ENCODE results near the gene GTF3C5. TPM values are rescaled to one million over a fixed set of nuclear protein-coding genes. Genes with fewer than 3 reads are reported as not detected.

Gene GTF3C5
- total RNA-seq, 2 experiments from 2014 or later = 91.6 to 97.0 TPM

GRCh38 chr9:133057006-133057405 is 26.2 kb downstream of the GTF3C5 start:
- H3K9me2 ChIP-seq (ENCODE audit: insufficient read depth, low read length) = no peaks in the 10 kb centered on the region
- no peak overlapping the region for H3K4me3 ChIP-seq (ENCODE audit: low read depth, low read length, poor library complexity, severe bottlenecking)
- no peaks in the 10 kb centered on the region for H4K20me1 ChIP-seq (ENCODE audit: insufficient read depth, low read length)
- H3K4me2 ChIP-seq (ENCODE audit: low read length) = no peak overlapping the region
- no peaks in the 10 kb centered on the region for H3K79me2 ChIP-seq (ENCODE audit: insufficient read depth, low read depth, low read length)
- no peak overlapping the region for H3K27ac ChIP-seq (ENCODE audit: low read depth, low read length, poor library complexity, severe bottlenecking)
- no peaks in the 10 kb centered on the region for H3K9me3 ChIP-seq (ENCODE audit: low read length)
- ChIA-PET POLR2A (no interaction called here), CTCF (ENCODE audit: unreplicated experiment) (no interaction called here)
- H2AFZ ChIP-seq (ENCODE audit: low read length) = no peak overlapping the region
- no peak for TF ChIP-seq EZH2phosphoT487 (IDR thresholded peaks at IDR 0.05; ENCODE audit: borderline replicate concordance, low read depth, low read length)
- BruUV-seq (replicated peaks) = no TSS peak
- intact Hi-C loops (cut with micrococcal nuclease; ENCODE audit: unreplicated experiment) = no loop called here
- DNase-seq (ENCODE audit: low spot score) = no peak
- H3K36me3 ChIP-seq (ENCODE audit: insufficient read depth, low read length) = peaks cover 57% of the 10 kb centered on the region
- H3K4me1 ChIP-seq (ENCODE audit: insufficient read depth, low read length, poor library complexity, severe bottlenecking) = peaks cover 34% of the 10 kb centered on the region

- no peak overlapping the region for H3K4me2 ChIP-seq (ENCODE audit: low read length)
- no peaks in the 10 kb centered on the region for H3K9me2 ChIP-seq (ENCODE audit: insufficient read depth, low read length)
- no peak overlapping the region for H3K4me3 ChIP-seq (ENCODE audit: low read depth, low read length, poor library complexity, severe bottlenecking)
- H3K36me3 ChIP-seq (ENCODE audit: insufficient read depth, low read length) = peaks cover 51% of the 10 kb centered on the region; the same call in 1 of the 2 replicates
- intact Hi-C loops (cut with micrococcal nuclease; ENCODE audit: unreplicated experiment) = no loop called here
- no peaks in the 10 kb centered on the region for H3K9me3 ChIP-seq (ENCODE audit: low read length)
- ChIA-PET POLR2A (no interaction called here), CTCF (ENCODE audit: unreplicated experiment) (no interaction called here)
- H3K79me2 ChIP-seq (ENCODE audit: insufficient read depth, low read depth, low read length) = no peaks in the 10 kb centered on the region
- H3K4me1 ChIP-seq (ENCODE audit: insufficient read depth, low read length, poor library complexity, severe bottlenecking) = peaks cover 34% of the 10 kb centered on the region
- H2AFZ ChIP-seq (ENCODE audit: low read length) = no peak overlapping the region
- no peak for DNase-seq (ENCODE audit: low spot score)
- H3K27ac ChIP-seq (ENCODE audit: low read depth, low read length, poor library complexity, severe bottlenecking) = no peak overlapping the region
- H4K20me1 ChIP-seq (ENCODE audit: insufficient read depth, low read length) = no peaks in the 10 kb centered on the region
- no TSS peak for BruUV-seq (replicated peaks)
- no peak for TF ChIP-seq EZH2phosphoT487 (IDR thresholded peaks at IDR 0.05; ENCODE audit: borderline replicate concordance, low read depth, low read length)
- TF ChIP-seq, protein P1, sequence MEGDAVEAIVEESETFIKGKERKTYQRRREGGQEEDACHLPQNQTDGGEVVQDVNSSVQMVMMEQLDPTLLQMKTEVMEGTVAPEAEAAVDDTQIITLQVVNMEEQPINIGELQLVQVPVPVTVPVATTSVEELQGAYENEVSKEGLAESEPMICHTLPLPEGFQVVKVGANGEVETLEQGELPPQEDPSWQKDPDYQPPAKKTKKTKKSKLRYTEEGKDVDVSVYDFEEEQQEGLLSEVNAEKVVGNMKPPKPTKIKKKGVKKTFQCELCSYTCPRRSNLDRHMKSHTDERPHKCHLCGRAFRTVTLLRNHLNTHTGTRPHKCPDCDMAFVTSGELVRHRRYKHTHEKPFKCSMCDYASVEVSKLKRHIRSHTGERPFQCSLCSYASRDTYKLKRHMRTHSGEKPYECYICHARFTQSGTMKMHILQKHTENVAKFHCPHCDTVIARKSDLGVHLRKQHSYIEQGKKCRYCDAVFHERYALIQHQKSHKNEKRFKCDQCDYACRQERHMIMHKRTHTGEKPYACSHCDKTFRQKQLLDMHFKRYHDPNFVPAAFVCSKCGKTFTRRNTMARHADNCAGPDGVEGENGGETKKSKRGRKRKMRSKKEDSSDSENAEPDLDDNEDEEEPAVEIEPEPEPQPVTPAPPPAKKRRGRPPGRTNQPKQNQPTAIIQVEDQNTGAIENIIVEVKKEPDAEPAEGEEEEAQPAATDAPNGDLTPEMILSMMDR (conservative IDR thresholded peaks at IDR 0.05; ENCODE audit: low read length) = no peak
Observed at GRCh38 chr9:133057553-133057952, 26.8 kb downstream of the GTF3C5 start.

DNA sequence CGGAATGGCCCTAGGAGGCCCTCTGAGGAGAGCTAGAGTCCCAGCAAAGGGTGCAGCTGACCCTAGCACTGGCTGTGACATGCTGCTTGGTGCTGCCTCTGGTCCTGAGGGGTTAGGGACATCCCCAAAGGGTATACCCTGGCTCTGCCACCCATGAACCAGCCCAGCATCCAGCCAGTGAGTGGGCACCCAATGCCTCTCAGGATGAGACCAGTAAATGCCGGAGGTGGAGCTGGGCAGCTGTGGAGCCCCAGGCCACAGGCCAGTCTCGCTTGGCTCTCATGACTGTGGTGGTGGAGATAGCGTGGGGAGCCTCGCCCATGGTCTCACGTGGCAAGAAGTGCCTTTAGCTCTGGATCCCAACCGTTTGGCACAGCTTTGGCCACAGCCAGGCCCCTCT is 27.3 kb downstream of the GTF3C5 start:
- H3K79me2 ChIP-seq (ENCODE audit: insufficient read depth, low read depth, low read length) = no peaks in the 10 kb centered on the region
- ChIA-PET CTCF (ENCODE audit: unreplicated experiment) (no interaction called here), POLR2A (interaction anchor here (0.6 kb wide), 1 partner anchor 32 kb away, joined by 3 read pairs; no protein-coding TSS in a partner anchor)
- H3K4me3 ChIP-seq (ENCODE audit: low read depth, low read length, poor library complexity, severe bottlenecking) = no peak overlapping the region
- H4K20me1 ChIP-seq (ENCODE audit: insufficient read depth, low read length) = no peaks in the 10 kb centered on the region
- H2AFZ ChIP-seq (ENCODE audit: low read length) = no peak overlapping the region
- H3K4me1 ChIP-seq (ENCODE audit: insufficient read depth, low read length, poor library complexity, severe bottlenecking) = peaks cover 34% of the 10 kb centered on the region
- intact Hi-C loops (cut with micrococcal nuclease; ENCODE audit: unreplicated experiment) = no loop called here
- H3K36me3 ChIP-seq (ENCODE audit: insufficient read depth, low read length) = peaks cover 49% of the 10 kb centered on the region; the same call in 1 of the 2 replicates
- H3K27ac ChIP-seq (ENCODE audit: low read depth, low read length, poor library complexity, severe bottlenecking) = peak overlapping the region; percentile 63
- TSS peak; percentile 90 for BruUV-seq (replicated peaks)
- TF ChIP-seq, protein P1 (conservative IDR thresholded peaks at IDR 0.05; ENCODE audit: low read length) = no peak
- no peak for TF ChIP-seq EZH2phosphoT487 (IDR thresholded peaks at IDR 0.05; ENCODE audit: borderline replicate concordance, low read depth, low read length)
- DNase-seq (ENCODE audit: low spot score) = no peak
- no peaks in the 10 kb centered on the region for H3K9me3 ChIP-seq (ENCODE audit: low read length)
- no peaks in the 10 kb centered on the region for H3K9me2 ChIP-seq (ENCODE audit: insufficient read depth, low read length)
- H3K4me2 ChIP-seq (ENCODE audit: low read length) = no peak overlapping the region

All from OCI-LY7 (cell line).